GM21619 (cell line): ENCODE results near the gene KRTCAP2.
"Not testable (repeated sequence)": the region's sequence is repeated elsewhere in the genome, so short reads cannot be mapped to it uniquely, and the experiment has no call there.

Experiments
- ATAC-seq: cut with Tn5 transposase; IDR thresholded peaks from one replicate; pipeline ENCODE4 v1.9.1; 2021; ENCODE audit not compliant: unreplicated experiment

KRTCAP2 gene

GRCh38 chr1:155170806-155171205 is 2.3 kb downstream of the KRTCAP2 start:
- no peak for ATAC-seq

- ATAC-seq: no peak
Measured at GRCh38 chr1:155170101-155170785, 2.9 kb downstream of the KRTCAP2 start.

GRCh38 chr1:155169541-155169940 is 3.6 kb downstream of the KRTCAP2 start:
- ATAC-seq: no peak

- no peak for ATAC-seq
Measured at GRCh38 chr1:155168456-155169210, 4.5 kb downstream of the KRTCAP2 start.

- not testable (repeated sequence) for ATAC-seq
Measured at GRCh38 chr1:155168105-155168445, 5.0 kb downstream of the KRTCAP2 start.

- ATAC-seq: no peak
Measured at GRCh38 chr1:155167166-155168104, 5.7 kb downstream of the KRTCAP2 start.

- ATAC-seq: no peak
Measured at GRCh38 chr1:155166471-155167165, 6.5 kb downstream of the KRTCAP2 start.

GRCh38 chr1:155166051-155166470 is 7.0 kb downstream of the KRTCAP2 start:
- no peak for ATAC-seq

- ATAC-seq: not testable (repeated sequence)
Measured at GRCh38 chr1:155164625-155165024, 8.5 kb downstream of the KRTCAP2 start.

GRCh38 chr1:155163785-155164184 is 9.3 kb downstream of the KRTCAP2 start:
- ATAC-seq: not testable (repeated sequence)

GRCh38 chr1:155162631-155163030 is 10.5 kb downstream of the KRTCAP2 start:
- ATAC-seq: not testable (repeated sequence)

- no peak for ATAC-seq
Measured at GRCh38 chr1:155160128-155160527, 13.0 kb downstream of the KRTCAP2 start.

GRCh38 chr1:155158991-155159390 is 14.1 kb downstream of the KRTCAP2 start:
- ATAC-seq: no peak

GRCh38 chr1:155155996-155156643 is 17.0 kb downstream of the KRTCAP2 start:
- not testable (repeated sequence) for ATAC-seq

- no peak for ATAC-seq
Measured at GRCh38 chr1:155145491-155145890, 27.6 kb downstream of the KRTCAP2 start.

- no peak for ATAC-seq
Measured at GRCh38 chr1:155141749-155142148, 31.4 kb downstream of the KRTCAP2 start.

- ATAC-seq: no peak
Measured at GRCh38 chr1:155140630-155140953, 32.5 kb downstream of the KRTCAP2 start.

- ATAC-seq: peak; percentile 66
Measured at GRCh38 chr1:155139895-155140629, 33.0 kb downstream of the KRTCAP2 start, which contains the start of gene DPM3. TSS of gene DPM3 (minus strand) at chr1:155140531. CDS start at chr1:155140240, 291 bp downstream.

GRCh38 chr1:155137154-155137949 is 35.8 kb downstream of the KRTCAP2 start:
- ATAC-seq: no peak
